SW 1271 (cell line): ENCODE results near the gene ATP8B2.
"Not testable (repeated sequence)": the region's sequence is repeated elsewhere in the genome, so short reads cannot be mapped to it uniquely, and the experiment has no call there.

Experiments used
- DNase-seq, 2 experiments: peaks; one replicate each; lab custom pipeline; 2025; lab: John Stamatoyannopoulos, UW

Gene ATP8B2

GRCh38 chr1:154325583-154326545, 539 bp downstream of the ATP8B2 start:
- peak; percentile 16 to 68 for DNase-seq

GRCh38 chr1:154326546-154327465, 1.5 kb downstream of the ATP8B2 start:
- DNase-seq: no peak

GRCh38 chr1:154327466-154328317, 2.4 kb downstream of the ATP8B2 start:
- no peak for DNase-seq

GRCh38 chr1:154328318-154329151, 3.2 kb downstream of the ATP8B2 start:
- DNase-seq: no peak

GRCh38 chr1:154329152-154329521, 3.8 kb downstream of the ATP8B2 start:
- DNase-seq: no peak

GRCh38 chr1:154329551-154330131, 4.3 kb downstream of the ATP8B2 start:
- DNase-seq: no peak

- DNase-seq: no peak
Observed at GRCh38 chr1:154330669-154331068, 5.3 kb downstream of the ATP8B2 start.

- no peak for DNase-seq
Observed at GRCh38 chr1:154334079-154335024, 9.0 kb downstream of the ATP8B2 start.

DNA sequence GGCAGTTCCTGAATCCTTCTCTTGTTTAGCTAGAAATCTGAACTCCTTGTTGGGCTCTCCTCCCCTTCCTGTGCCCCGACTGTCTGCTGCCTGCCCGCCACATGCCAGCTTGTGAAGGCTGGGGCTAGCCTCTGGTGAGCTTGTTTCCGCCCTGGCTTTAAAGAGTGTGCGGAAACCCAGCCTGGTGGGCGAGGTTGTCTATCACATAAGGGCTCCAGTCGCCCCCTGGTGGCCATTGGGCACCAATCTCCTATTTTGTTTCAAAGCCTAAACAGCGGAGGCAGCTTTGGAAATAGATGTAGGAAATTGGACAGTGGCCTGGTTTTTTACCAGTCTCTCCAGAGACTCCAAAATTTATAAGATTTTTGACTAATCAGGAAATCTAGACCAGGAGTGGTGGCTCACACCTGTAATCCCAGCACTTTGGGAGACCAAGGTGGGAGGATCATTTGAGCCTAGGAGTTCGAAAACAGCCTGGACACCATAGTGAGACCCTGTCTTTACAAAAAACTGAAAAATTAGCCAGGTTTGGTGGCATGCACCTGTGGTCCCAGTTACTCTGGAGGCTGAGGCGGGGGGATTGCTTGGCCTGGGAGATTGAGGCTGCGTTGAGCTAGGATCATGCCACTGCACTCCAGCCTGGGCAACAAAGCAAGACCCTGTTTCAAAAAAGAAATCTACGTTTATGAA, 9.8 kb downstream of the ATP8B2 start:
- DNase-seq: peak in 1 of 2 experiments; percentile 50

DNA sequence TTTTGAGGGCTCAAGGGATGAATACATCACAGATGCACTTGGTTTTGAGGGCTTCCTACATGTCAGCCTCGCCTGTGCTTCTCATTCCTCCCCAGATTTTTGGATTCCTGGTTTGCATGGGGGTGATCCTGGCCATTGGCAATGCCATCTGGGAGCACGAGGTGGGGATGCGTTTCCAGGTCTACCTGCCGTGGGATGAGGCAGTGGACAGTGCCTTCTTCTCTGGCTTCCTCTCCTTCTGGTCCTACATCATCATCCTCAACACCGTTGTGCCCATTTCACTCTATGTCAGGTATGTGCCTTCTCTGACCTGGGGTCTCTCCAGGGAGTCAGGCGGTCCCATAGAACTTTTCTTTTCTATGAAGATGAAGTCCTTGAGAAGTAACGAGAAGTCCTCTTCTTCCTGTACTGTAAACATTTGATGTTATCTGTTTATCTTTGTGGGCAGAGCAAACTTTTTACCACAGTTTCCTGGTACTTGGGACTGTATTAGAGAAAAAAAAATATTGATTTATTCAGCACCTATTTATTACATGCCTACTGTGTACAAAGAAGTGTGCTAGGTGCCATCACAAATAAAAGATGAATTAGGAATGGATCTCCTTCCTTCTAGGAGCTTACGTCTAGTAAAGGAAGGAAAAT, 12.0 kb downstream of the ATP8B2 start:
- DNase-seq: no peak

DNA sequence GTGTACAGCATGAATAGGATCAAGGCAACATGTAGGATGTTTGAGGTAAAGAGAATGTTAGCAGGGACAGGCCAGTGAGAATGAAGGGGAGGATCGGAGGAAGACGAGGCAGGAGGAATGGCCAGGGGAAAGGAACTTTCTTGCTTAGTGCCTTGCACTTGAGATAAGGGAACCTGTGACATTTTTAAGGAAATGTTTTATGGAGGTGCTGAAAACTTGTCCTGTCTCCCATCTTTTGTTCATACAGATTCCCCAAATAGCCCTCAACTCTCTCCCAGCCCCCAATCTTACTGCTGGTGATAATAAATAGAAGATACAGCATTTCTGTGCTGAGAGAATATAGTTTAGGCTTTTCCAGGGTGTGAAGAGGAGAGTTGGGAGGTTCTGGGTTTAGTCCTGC, 13.6 kb downstream of the ATP8B2 start:
- DNase-seq: no peak

DNA sequence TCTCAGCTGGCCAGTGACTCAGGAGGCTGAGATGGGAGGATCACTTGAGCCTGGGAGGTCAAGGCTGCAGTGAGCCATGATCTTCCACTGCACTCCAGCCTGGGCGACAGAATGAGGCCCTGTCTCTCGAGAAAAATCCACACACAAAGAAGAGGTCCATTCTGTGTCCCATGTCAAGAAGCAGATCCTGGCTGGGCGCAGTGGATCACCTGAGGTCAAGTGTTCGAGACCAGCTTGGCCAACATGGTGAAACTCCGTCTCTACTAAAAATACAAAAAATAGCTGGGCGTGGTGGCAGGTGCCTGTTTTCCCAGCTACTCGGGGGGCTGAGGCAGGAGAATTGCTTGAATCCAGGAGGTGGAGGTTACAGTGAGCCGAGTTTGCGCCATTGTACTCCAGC, 16.0 kb downstream of the ATP8B2 start:
- DNase-seq: not testable (repeated sequence)

- no peak for DNase-seq
Observed at GRCh38 chr1:154342132-154342531, 16.8 kb downstream of the ATP8B2 start.

- DNase-seq: no peak
Observed at GRCh38 chr1:154342836-154343472, 17.6 kb downstream of the ATP8B2 start.

GRCh38 chr1:154344977-154345837, 19.9 kb downstream of the ATP8B2 start:
- DNase-seq: peak in 1 of 2 experiments; percentile 3

- no peak for DNase-seq
Observed at GRCh38 chr1:154346276-154346917, 21.1 kb downstream of the ATP8B2 start.
